HG03108 (cell line): Measurements from ENCODE around the gene A4GALT.

ENCODE experiments used
- ATAC-seq: cut with Tn5 transposase; IDR thresholded peaks from one replicate; pipeline ENCODE4 v1.9.1; 2021; ENCODE audit warnings: moderate library complexity; ENCODE audit not compliant: unreplicated experiment

A4GALT gene

GRCh38 chr22:42707496-42707895 lies 13.2 kb downstream of the A4GALT start:
- ATAC-seq: no peak

DNA sequence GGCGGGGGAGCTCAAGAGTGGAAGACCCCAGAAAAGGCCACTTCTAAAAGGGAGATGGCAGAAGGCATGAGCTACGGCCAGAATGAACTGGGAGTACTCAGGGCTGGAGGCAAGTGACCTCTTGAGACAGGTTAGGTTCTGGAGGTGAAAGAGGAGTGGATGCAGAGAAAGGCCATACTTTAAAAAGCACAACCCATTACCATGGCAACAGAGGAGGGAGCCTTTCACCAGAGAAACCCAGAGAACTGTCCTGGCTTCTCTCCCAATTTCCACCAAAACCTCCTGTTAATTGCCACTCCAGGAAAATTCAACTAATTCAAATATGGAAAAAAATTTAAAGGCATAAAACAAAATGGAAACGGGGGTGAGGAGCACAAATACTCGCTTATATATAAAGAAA lies 15.8 kb downstream of the A4GALT start:
- no peak for ATAC-seq

- ATAC-seq: no peak
These were observed 18.0 kb downstream of the A4GALT start for GRCh38 chr22:42702675-42703074.

DNA sequence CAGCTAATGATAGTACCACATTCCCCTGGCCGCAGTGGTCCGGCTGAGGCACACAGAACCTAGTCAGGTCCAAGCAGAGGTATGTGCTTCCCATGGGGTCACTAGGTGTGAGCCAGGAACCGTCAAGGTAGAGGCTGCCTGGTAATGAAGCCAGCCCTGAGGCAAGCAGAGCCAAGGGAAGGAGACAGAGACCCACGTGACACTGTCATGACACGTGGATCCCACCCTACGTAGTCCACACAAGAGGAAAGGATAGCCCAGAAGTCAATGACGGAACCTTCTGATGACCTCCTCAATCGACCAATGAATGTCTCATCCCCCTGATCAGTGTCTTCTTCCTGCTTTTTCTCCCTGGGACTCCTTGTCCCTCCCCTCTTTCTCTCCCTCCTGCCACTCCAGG lies 19.0 kb downstream of the A4GALT start:
- no peak for ATAC-seq

GRCh38 chr22:42700901-42701300 lies 19.8 kb downstream of the A4GALT start:
- ATAC-seq: no peak

DNA sequence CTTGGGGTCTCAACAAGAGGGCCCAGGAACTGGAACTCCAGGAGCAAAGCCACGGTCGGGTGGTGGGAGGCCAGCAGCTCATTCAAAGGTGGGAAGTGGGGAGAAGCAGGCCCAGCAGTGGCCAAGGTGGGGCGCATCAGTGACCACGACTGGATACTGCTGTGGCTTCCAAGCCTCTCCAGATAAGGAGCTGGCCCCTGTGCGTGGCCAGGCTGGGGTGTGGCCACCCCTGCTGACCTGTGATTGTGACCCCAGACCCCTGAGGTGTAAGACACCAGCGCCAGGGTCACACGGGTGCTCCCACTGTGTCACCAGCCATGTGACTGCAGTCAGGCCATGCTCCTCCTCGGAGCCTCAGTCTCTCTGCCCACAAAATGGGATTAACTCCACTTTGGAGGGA lies 20.3 kb downstream of the A4GALT start:
- ATAC-seq: no peak

- no peak for ATAC-seq
These were observed 20.7 kb downstream of the A4GALT start for GRCh38 chr22:42699976-42700352.

- no peak for ATAC-seq
These were observed 21.2 kb downstream of the A4GALT start for GRCh38 chr22:42699281-42699975.

- ATAC-seq: no peak
These were observed 23.1 kb downstream of the A4GALT start for GRCh38 chr22:42697542-42698013.

DNA sequence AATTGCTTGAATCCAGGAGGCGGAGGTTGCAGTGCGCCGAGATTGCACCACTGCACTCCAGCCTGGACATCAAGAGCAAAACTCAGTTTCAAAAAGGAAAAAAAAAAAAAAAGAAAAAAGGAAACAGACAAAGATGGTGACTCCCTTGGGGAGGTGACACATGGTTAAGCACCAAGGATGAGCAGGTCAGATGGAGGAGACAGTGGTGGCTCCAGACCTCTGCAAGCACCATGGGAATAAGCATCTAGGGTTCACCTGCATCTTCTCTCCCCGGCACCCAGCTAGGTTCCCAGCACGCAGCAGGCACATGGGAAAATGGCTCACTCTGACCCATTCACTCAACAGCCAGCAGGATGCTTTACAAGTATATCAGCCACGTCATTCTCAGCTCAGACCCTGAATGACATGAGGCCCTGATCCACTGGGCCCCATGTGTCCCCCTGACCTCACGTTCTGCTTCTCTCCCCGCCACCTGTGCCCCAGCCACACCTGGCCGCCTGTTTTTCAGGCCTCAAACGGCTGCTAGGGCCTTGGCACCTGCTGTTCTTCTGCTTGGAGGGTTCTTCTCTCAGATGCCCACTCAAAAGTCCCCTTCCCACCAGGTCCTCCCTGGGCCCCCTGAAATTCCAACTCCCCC lies 24.2 kb downstream of the A4GALT start:
- ATAC-seq: no peak

- ATAC-seq: no peak
These were observed 25.4 kb downstream of the A4GALT start for GRCh38 chr22:42695294-42695693.

GRCh38 chr22:42693763-42694683 lies 26.6 kb downstream of the A4GALT start:
- ATAC-seq: no peak

DNA sequence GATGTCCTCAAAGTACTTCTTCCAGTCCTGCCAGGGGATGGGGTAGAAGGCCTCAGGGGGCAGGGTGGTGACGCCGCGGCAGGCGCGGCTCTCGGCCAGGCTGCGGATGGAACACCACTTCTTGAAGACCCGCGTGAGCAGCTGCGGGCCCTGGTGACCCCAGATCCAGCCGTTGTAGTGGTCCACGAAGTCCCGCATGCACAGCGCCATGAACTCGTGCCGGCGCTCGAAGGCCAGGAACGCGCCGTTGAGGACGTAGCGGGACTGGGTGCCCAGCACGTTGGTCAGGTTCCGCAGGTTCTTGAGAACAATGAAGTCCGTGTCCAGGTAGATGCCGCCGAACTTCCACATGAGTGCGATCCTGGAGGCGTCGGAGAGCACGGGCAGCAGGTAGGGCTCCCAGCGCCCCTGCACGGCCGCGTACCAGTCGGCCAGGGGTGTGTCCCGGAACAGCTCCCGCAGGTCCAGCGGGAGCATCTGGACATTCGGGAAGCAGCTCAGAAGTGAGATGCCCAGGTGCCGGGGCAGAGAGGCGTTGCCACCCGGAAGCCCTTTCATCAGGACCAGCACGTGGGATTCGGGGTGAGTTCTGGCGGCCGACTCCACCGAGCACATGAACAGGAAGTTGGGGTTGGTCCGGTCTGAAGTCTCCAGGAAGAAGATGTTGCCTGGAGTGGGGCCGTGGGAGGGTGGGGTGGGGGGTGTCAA lies 27.5 kb downstream of the A4GALT start:
- ATAC-seq: no peak

- ATAC-seq: no peak
These were observed 28.2 kb downstream of the A4GALT start for GRCh38 chr22:42692239-42693054.

- no peak for ATAC-seq
These were observed 29.2 kb downstream of the A4GALT start for GRCh38 chr22:42691440-42691839.

DNA sequence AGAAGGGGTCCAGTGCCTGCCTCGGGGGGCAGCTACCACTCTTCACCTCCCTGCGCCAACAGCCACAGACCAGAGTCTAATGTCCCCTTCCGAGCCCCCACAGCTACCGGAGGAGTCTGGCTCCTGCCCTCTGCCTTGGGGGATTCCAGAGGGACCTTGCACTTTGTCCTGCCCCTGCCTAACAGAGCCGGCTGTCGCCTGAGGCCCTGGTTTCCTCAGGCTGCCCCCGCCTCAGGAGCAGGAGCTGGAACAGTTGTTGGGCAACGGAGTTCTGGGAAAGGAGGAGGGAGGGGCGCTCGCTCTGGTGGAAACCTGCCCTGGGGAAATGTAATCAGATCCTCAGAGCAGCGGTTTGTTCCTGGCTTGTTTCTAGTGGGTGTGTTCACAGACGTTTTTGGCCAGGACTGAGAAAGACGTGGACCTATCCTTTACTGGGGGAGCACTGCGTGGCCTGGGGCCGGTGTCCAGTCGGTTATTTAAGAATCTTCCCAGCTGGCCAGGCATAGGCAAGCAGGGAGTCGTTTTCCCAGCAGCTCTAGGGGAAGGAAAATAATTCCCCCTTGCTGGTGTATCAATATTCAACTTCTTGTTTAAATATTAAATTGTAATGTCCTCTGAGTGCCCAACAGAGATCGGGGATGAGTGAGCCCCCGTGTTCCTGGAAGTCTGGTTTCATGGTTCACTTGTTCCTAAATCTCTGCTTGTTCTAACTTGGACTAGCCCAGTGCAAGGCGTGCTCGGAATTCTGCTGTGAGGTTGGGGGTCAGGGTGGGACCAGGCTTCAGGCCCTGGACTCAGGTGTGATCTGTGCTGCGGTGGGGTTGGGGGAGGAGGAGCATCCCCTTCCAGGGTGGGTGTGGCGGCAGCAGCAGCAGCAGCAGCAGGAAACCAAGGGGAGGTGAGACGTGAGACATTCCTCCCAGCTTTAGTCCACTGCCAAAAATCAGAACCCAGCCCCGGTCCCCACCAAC lies 32.1 kb downstream of the A4GALT start:
- no peak for ATAC-seq

DNA sequence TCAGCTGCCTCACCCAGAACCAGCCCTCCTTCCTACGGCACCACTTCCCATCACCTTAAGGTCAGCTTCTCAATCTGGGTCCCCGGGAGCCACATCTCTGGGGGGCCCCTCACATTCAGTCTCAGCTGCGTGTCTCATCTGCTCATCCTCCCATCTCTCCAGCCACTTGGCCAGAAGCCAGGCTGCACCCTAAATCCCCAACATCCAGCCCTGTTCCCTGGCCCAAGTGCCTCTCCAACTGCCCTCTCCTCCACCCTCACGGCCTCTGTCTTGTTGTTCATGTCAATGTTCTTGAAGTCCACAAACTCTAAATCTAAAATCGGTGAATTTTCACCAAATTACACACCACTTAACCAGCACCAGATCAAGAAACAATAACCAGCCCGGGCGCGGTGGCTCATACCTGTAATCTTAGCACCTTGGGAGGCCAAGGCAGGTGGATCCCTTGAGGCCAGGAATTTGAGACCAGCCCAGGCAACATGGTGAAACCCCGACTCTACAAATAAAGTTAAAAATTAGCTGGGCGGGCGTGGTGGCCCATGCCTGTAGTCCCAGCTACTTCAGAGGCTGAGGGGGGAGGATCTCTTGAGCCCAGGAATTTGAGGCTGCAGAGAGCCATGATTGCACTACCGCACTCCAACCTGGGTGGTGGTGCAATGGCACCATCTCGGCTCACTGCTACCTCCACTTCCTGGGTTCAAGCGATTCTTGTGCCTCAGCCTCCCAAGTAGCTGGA lies 33.7 kb downstream of the A4GALT start:
- no peak for ATAC-seq

DNA sequence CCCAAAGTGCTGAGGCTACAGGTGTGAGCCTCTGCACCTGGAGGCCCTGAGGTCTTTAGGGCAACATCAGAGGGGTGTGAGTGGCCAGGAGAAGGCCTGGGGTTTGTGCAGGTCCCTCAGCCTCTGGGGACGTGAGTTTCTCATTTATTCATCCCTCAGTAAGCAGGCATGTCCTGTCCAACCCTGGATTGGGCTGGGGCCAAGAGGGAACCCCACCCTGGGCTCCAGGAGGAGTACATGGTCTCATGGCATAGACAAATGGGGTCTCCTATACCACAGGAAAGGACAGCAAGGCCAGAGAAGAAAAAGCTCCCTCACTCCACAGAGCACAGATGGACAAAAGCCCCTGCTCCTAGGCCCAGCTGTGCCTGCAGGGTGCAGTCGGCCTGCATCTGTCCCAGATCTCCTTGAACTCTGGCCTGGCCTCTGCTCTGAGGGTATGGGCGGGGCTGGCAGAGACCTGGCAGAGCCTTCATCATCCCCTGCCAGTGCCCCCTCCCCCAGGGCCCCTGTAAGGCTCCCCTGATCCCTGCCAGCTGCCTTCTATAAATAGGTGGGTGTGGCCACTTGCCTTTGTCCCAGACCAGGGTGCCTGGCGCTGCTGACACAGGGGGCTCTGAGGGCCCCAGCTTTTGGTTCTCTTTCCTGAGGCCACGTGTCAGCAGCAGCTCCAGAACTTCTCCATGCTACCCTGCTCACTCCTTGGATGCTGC lies 34.6 kb downstream of the A4GALT start:
- ATAC-seq: no peak
